Measurements from ENCODE around the gene SASH1.

- TF ChIP-seq GATA2 (IDR thresholded peaks at IDR 0.05; ENCODE audit: low read depth, low read length) (no peak), GATA3 (IDR thresholded peaks at IDR 0.05; ENCODE audit: low read depth, low read length) (no peak)
Measured at GRCh38 chr6:148430897-148431296, 88.3 kb downstream of the SASH1 start.

Data from SH-SY5Y (cell line).